Neutrophil (primary cell): ENCODE results near the gene TMCC1.

Source experiments
- H3K27ac ChIP-seq: fragments of 200-600 bp; sonication (generic); 2 replicates; pipeline ENCODE4 v1.5.1; 2016; ENCODE audit warnings: mild to moderate bottlenecking, moderate library complexity
- H3K27me3 ChIP-seq: fragments of 200-600 bp; sonication (generic); 2 replicates; pipeline ENCODE4 v1.6.0; 2016; ENCODE audit warnings: mild to moderate bottlenecking
- H3K36me3 ChIP-seq: fragments of 200-600 bp; sonication (generic); 2 replicates; pipeline ENCODE4 v1.5.1; 2017
- H3K4me1 ChIP-seq, 2 experiments: fragments of 200-600 bp in 1 of 2; sonication (generic) in 1 of 2; 1 replicate in 1 of 2; 2 replicates in 1 of 2; pipeline versions ENCODE4 v1.5.1 to v1.6.1; 2013 to 2016; ENCODE audit warnings: low read depth in 1 of 2, low read length in 1 of 2, mild to moderate bottlenecking in 1 of 2, moderate library complexity in 1 of 2; ENCODE audit not compliant: control insufficient read depth in 1 of 2, insufficient read depth in 1 of 2
- H3K4me3 ChIP-seq, 2 experiments: fragments of 200-600 bp in 1 of 2; sonication (generic) in 1 of 2; 1 replicate in 1 of 2; 2 replicates in 1 of 2; pipeline ENCODE4 v1.5.1; 2013 to 2016; ENCODE audit warnings: low read depth in 1 of 2, low read length in 1 of 2, mild to moderate bottlenecking in 1 of 2, moderate library complexity in 1 of 2
- H3K9me3 ChIP-seq: fragments of 200-600 bp; sonication (generic); 2 replicates; pipeline ENCODE4 v1.5.1; 2016
- CTCF ChIP-seq: fragments of 200-600 bp; sonication (generic); IDR thresholded peaks from 2 replicates; pipeline ENCODE4 v1.5.1; 2016; ENCODE audit warnings: antibody characterized with exemption

The TMCC1 gene

GRCh38 chr3:129812589-129812988 lies 80.9 kb downstream of the TMCC1 start:
- H3K4me3 ChIP-seq, result no peak overlapping the region
- no peaks in the 10 kb centered on the region for H3K9me3 ChIP-seq
- H3K36me3 ChIP-seq, result no peaks in the 10 kb centered on the region
- H3K4me1 ChIP-seq, result no peaks in the 10 kb centered on the region
- no peak overlapping the region for H3K27ac ChIP-seq
- H3K27me3 ChIP-seq, result no peaks in the 10 kb centered on the region
- no peak for TF ChIP-seq CTCF

- Histone ChIP-seq H3K4me3 (no peak overlapping the region), H3K27me3 (no peaks in the 10 kb centered on the region), H3K27ac (no peak overlapping the region), H3K9me3 (no peaks in the 10 kb centered on the region), H3K4me1 (no peaks in the 10 kb centered on the region), H3K36me3 (no peaks in the 10 kb centered on the region)
- no peak for TF ChIP-seq CTCF
These were observed 84.2 kb downstream of the TMCC1 start for GRCh38 chr3:129809297-129809696.

GRCh38 chr3:129796146-129796545 lies 97.4 kb downstream of the TMCC1 start:
- Histone ChIP-seq H3K27me3 (no peaks in the 10 kb centered on the region), H3K27ac (no peak overlapping the region), H3K4me1 (peaks cover 23 to 30% of the 10 kb centered on the region in 2 experiments), H3K9me3 (no peaks in the 10 kb centered on the region), H3K4me3 (no peak overlapping the region), H3K36me3 (peaks cover 4% of the 10 kb centered on the region)
- no peak for TF ChIP-seq CTCF

GRCh38 chr3:129795186-129796010 lies 98.1 kb downstream of the TMCC1 start:
- H3K4me3 ChIP-seq, result no peak overlapping the region
- H3K36me3 ChIP-seq, result peaks cover 4% of the 10 kb centered on the region
- H3K4me1 ChIP-seq, result peaks cover 23 to 30% of the 10 kb centered on the region in 2 experiments
- peak overlapping the region; percentile 48 for H3K27ac ChIP-seq
- no peaks in the 10 kb centered on the region for H3K27me3 ChIP-seq
- TF ChIP-seq CTCF, result no peak
- H3K9me3 ChIP-seq, result no peaks in the 10 kb centered on the region

- peak overlapping the region; percentile 48 for H3K27ac ChIP-seq
- H3K4me1 ChIP-seq, result peaks cover 23 to 30% of the 10 kb centered on the region in 2 experiments
- no peaks in the 10 kb centered on the region for H3K27me3 ChIP-seq
- peaks cover 4% of the 10 kb centered on the region for H3K36me3 ChIP-seq
- peak overlapping the region in 1 of 2 experiments; percentile 11 for H3K4me3 ChIP-seq
- H3K9me3 ChIP-seq, result no peaks in the 10 kb centered on the region
- TF ChIP-seq CTCF, result no peak
These were observed 99.0 kb downstream of the TMCC1 start for GRCh38 chr3:129794311-129795185.
